HG03469 (cell line): ENCODE results near the gene CABP2.
A peak's percentile ranks its signal among the peaks of the same experiment; 100 is the strongest.

Experiments
- ATAC-seq: cut with Tn5 transposase; IDR thresholded peaks from one replicate; pipeline ENCODE4 v1.9.1; 2021; ENCODE audit warnings: mild to moderate bottlenecking, moderate library complexity, moderate number of reproducible peaks; ENCODE audit not compliant: unreplicated experiment

CABP2 gene

DNA sequence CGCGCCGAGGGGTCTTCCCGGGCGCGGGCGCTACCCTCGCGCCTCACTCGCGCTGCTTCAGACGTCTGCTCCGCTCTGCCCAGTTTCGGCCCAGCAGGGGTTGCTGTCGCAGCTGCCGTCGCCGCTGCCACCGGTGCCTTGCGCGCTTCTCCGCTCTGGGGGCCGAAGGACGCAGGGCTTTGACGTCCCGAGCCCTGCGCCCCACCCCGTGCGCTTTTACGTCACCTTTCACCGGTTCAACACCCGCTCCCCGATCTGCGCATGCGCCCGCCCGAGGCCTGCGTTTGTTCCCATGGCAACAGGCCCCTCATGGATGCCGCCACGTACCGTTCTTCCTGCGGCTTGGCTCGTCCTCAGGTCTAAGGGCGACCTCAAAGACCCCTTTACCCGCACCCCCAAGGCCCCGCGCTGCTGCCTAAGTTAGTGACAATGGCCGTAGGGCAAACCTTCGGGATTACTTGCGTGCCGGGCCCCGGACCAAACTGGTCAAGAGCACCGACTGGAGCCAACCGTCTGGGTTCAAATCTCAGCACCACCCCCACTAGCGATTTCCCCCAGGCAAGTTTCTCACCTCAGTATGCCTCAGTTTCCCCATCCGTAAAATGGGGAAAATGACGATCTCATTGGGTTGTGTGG lies 14.6 kb downstream of the CABP2 start:
- peak; percentile 19 for ATAC-seq

GRCh38 chr11:67507864-67508485 lies 15.3 kb downstream of the CABP2 start, which contains the start of gene CDK2AP2:
CDK2AP2 (minus strand) TSS chr11:67508162; CDS start chr11:67508082, 80 bp downstream.
- ATAC-seq: peak; percentile 47

GRCh38 chr11:67507242-67507863 lies 15.9 kb downstream of the CABP2 start:
- ATAC-seq: no peak

DNA sequence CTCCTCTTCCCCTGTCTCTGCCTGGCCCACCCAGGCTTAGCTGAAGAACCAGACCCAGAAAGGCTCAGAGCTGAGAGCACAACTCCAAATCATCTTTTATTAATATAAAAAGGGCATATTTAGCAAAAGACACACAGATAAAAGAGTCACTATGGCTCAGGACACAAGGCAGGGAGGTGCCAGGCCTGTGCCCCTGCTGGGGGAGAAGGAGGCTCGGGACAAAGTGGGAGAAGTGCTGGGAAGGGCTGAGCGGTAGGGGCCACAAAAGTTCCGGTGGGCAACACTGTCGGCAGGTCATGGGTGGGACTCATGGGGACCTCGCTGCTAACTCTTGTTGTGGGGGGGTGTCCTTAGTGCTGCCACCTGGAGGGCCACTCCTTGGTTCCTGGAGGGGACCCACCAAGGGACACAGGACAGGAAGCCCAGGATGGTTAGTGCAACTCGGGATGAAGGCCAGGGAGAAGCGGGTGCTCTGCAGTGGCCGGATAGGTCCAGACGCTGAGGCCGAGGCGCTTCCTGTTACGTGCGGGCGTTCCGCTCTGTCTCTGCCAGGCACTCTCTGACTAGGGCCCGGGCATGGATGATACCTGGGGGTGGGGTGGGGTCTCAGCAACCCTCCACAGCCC lies 16.7 kb downstream of the CABP2 start:
- ATAC-seq: no peak

DNA sequence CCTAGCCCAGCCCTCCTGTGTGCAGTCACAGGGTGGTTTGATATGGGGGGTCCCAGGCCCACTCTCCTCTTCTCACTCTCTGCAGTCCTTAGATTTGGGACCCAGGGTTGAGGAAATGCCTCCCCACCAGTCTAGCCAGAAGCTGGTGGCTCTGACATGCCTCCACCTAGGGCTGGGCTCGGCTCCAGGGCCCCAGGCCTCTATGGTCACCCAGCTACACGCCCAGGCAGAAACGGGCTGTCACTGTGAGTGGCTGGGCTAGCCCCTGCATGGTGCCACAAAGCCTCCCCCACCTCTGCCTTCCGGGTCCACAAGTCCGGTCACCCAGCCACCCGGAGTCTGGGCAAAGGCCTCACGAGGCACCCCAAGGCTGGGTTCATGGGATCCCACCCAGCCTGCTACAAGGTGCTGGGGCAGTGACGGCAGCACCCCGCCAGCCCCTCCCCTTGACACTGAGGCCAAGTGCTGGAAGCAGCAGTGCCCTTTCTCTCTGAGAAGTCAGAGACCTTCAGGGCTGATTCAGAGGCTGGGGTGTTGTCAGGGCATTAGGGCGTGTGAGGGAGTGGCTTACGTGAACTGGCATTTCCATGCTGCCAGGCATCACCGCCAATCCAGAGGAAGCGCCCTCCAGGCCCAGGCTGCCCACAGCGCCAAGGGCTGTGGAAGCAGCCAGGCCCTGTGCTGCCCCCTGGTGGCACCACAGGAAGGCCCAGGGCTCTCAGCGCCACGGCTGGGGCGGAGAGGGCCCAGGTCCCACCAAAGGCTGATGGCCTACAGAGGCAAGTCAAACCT lies 17.4 kb downstream of the CABP2 start:
- ATAC-seq: no peak

- no peak for ATAC-seq
Observed at GRCh38 chr11:67504950-67505581, 18.2 kb downstream of the CABP2 start, which contains the start of gene PITPNM1. PITPNM1 (minus strand) TSS chr11:67505363; CDS start chr11:67504180, 1,183 bp downstream.

DNA sequence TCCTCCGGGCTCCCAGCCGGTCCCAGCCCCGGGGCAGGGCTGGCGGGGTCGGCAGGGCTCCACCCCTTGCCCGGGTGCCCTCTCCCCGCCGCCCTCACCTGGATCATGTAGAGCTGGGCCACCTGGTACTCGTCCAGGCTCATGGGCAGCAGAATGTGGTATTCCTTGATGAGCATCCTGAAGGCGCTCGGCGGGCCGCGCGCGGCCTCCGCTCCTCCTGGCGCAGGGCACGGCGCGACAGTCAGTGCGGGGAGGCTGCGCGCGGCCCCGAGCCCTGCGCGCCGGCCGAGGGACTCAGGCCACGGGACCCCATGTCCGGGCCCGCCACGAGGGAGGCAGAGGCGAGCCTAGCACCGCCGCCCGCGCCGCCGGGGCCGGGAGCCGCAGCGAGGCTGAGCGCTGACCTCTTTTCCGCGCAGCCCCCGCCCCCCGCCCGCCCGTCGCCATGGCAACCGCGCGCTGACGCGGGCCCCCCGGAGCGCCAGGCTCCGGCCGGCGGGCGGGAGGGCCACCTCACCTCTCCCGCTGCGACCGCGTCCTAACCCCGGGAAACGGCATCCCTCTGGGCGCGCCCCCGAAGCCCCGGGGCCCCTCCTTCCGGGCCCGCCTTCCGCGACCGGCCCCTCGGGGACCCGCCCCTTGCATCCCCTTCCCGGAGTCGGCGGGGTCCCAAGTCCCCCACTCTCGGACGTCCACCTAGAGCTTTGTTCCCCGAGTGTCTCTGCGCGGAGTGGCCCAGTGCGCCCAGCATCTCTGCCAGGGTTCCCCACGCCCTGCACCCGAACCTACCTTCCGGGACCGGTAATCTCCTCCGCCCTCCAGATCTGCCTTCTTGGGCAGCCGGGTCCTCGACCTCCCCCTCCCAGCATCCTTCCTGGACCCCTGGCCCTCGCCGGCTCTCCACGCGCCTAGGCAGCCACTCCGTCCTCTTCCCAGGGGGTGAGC lies 19.0 kb downstream of the CABP2 start:
- no peak for ATAC-seq

DNA sequence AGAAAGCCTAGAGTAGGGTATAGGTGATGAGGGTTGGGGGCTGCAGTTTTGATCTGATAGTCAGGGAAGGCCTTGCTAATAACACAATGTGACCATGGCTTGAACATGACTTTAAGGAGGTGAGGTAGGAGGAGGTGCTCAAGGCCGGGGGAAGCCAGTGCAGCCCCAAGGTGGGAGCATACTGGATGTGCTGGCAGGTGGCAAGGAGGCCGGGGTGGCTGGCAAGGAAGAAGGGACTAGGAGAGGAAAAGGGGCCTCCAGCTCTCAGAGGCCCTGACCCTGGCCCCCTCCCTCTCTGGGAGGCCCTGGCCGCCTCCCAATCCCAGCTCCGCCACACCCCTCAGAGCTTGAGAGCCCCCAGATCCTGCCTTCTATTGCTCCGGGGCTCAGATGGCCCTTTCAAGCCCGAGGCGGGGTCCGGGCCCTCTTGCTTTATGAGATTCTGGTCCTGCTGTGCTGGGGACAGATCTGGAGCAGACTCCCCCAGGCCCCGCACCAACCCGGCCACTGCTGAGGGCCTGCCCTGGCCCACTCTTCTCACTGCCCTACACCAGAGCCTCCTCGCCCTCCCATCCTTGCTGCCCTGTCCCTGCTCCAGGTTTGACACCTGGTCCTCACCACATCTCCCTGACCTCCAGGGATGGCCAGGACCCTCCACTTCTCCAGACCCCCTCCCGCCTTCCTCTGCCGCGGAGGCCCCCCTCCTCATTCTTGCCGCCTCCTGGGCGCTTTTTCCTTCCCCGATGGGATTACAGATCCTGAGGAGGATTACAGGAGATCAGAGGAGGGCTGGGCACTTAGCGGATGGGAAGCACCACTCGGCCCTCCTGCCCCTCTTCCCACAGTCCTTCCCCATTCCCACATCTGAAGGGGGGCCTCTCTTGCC lies 19.9 kb downstream of the CABP2 start:
- no peak for ATAC-seq

GRCh38 chr11:67502328-67502979 lies 20.8 kb downstream of the CABP2 start:
- no peak for ATAC-seq

- ATAC-seq: no peak
Observed at GRCh38 chr11:67501854-67502253, 21.4 kb downstream of the CABP2 start.

GRCh38 chr11:67500831-67501715 lies 22.2 kb downstream of the CABP2 start:
- ATAC-seq: no peak

DNA sequence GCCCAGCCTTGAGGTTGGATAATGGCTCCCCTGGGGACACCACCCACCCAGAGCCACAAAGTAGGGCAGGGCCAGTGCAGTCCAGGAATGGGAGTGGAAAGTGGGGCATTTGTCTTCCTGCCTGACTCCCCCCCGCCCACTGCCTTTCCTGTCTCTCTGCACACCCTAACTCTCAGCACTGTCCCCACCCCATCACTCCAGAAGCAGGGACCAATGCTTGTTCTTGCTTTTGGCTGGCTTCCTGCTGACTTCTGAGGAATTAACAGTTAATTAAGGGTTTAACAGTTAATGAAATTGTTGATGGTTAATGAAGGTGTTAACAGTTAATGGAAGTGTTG lies 22.8 kb downstream of the CABP2 start:
- no peak for ATAC-seq

DNA sequence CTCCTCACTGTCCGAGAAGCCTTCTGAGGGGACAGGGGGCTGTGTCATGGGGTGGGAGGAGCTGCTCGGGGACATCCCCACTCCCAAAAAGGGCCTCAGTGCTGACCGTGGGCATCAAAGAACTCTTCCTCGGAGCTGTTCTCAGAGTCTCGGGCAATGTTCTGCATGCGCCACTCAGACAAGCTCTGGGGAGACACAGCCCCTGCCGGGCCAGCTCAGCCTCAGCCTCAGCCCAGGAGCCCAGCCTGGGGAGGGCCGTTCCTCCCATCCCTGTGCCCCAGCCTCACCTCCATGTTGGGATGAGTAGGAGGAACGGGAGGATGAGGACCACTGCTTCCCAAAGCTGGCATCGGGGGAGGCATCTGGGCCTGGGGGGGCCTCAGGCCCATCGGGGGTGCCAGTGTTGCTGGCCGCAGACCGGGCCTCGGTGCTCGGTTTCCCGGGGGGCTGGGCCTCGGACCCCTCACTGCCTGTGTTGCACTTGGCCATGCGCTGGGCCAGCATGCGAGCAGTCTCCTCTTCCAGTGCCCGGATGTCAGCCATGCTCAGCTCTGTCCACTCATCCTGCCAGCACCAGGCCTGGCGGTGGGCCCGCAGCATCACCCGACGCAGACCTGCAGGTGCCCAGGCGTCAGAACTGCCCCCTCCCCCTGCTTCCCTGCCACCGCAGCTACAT lies 23.3 kb downstream of the CABP2 start:
- ATAC-seq: no peak

- ATAC-seq: no peak
Observed at GRCh38 chr11:67498544-67498972, 24.7 kb downstream of the CABP2 start.

DNA sequence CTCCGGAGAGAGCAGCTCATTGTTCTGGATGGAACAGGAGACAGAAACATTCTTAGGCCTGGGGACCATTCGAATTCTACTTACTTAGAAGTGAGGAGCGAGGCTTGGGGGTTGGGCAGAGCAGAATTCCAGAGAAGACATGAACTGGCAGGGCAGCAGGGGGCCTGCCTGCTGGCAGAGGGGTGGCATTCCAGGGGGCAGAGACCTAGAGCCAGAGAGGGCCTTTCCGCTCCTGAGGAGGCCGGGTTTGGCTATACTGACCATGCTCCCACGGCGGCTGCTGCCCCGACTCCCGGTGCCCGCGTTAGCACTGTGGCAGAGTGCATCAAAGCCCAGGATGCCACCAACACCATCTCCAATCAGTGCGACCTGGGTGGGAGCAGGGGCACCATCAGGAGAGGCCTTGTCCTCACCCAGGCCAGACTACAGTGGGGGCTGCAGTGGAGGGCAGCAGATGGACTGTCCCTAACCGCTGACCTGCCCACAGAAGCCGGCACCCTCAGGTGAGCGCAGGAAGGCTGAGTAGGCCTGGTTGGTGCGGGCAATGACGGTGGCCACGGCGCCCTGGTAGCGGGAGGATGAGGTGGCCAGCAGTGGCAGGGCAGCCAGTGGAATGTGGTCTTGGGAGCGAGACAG lies 25.5 kb downstream of the CABP2 start:
- ATAC-seq: no peak

GRCh38 chr11:67496113-67496512 lies 27.1 kb downstream of the CABP2 start:
- no peak for ATAC-seq
